NCI-H2196 (cell line): ENCODE results near the gene IST1.

Source experiments
- DNase-seq: peaks from one replicate; lab custom pipeline; 2025; ENCODE audit not compliant: unreplicated experiment; lab: John Stamatoyannopoulos, UW

Gene IST1

GRCh38 chr16:71916397-71916920 lies 21.1 kb downstream of the IST1 start:
- DNase-seq = no peak

- no peak for DNase-seq
Measured at GRCh38 chr16:71917900-71918299, 22.6 kb downstream of the IST1 start.

GRCh38 chr16:71919035-71919434 lies 23.7 kb downstream of the IST1 start:
- no peak for DNase-seq

- no peak for DNase-seq
Measured at GRCh38 chr16:71920658-71921057, 25.3 kb downstream of the IST1 start.

- DNase-seq = no peak
Measured at GRCh38 chr16:71923941-71924690, 28.8 kb downstream of the IST1 start.

GRCh38 chr16:71924710-71925109 lies 29.4 kb downstream of the IST1 start:
- no peak for DNase-seq

- DNase-seq = peak; percentile 26
Measured at GRCh38 chr16:71927383-71927782, 32.1 kb downstream of the IST1 start.

- DNase-seq = no peak
Measured at GRCh38 chr16:71927787-71928186, 32.5 kb downstream of the IST1 start.

GRCh38 chr16:71929048-71929447 lies 33.7 kb downstream of the IST1 start:
- no peak for DNase-seq

GRCh38 chr16:71930013-71930563 lies 34.8 kb downstream of the IST1 start:
- DNase-seq = no peak

- no peak for DNase-seq
Measured at GRCh38 chr16:71931001-71931400, 35.7 kb downstream of the IST1 start.

GRCh38 chr16:71931599-71931998 lies 36.3 kb downstream of the IST1 start:
- DNase-seq = no peak

GRCh38 chr16:71933017-71933416 lies 37.7 kb downstream of the IST1 start:
- no peak for DNase-seq

GRCh38 chr16:71933913-71934695 lies 38.8 kb downstream of the IST1 start:
- DNase-seq = no peak

- no peak for DNase-seq
Measured at GRCh38 chr16:71937868-71938510, 42.7 kb downstream of the IST1 start.

GRCh38 chr16:71943887-71944286 lies 48.6 kb downstream of the IST1 start:
- no peak for DNase-seq

GRCh38 chr16:71945616-71946015 lies 50.3 kb downstream of the IST1 start:
- no peak for DNase-seq

- DNase-seq = no peak
Measured at GRCh38 chr16:71952825-71953224, 57.5 kb downstream of the IST1 start.

- DNase-seq = no peak
Measured at GRCh38 chr16:71954180-71954579, 58.8 kb downstream of the IST1 start.

- DNase-seq = no peak
Measured at GRCh38 chr16:71954699-71955195, 59.4 kb downstream of the IST1 start.

- no peak for DNase-seq
Measured at GRCh38 chr16:71956486-71956885, 61.2 kb downstream of the IST1 start.
